Mucosa of descending colon (tissue), 3 donors: Measurements from ENCODE around the gene ZFP62. TPM values are rescaled to one million over a fixed set of nuclear protein-coding genes. Genes with fewer than 3 reads are reported as not detected.
A peak's percentile ranks its signal among the peaks of the same experiment; 100 is the strongest.

Experiments used
- ATAC-seq: fragments of 200-7000 bp; cut with Tn5 transposase; one replicate; pipeline ENCODE4 v1.9.1; 2020; ENCODE audit warnings: mild to moderate bottlenecking, moderate library complexity
- DNase-seq, 3 donors: peaks; one replicate each; pipeline ENCODE4 v3.0.0-alpha.2; 2020
- H3K36me3 ChIP-seq: fragments of 200-600 bp; one replicate; pipeline ENCODE4 v1.8.0; 2021; ENCODE audit warnings: low read depth, mild to moderate bottlenecking
- H3K4me1 ChIP-seq: fragments of 200-600 bp; one replicate; pipeline ENCODE4 v1.8.0; 2021; ENCODE audit warnings: low read depth, mild to moderate bottlenecking
- H3K4me3 ChIP-seq: fragments of 200-600 bp; one replicate; pipeline ENCODE4 v1.8.0; 2021; ENCODE audit warnings: mild to moderate bottlenecking
- H3K9me3 ChIP-seq: fragments of 200-600 bp; one replicate; pipeline ENCODE4 v1.8.0; 2021; ENCODE audit warnings: mild to moderate bottlenecking
- CTCF ChIP-seq: fragments of 200-600 bp; IDR thresholded peaks from one replicate; pipeline ENCODE4 v1.8.0; 2022; ENCODE audit warnings: antibody characterized with exemption, mild to moderate bottlenecking
- intact Hi-C, 2 donors: fragments of 100-400 bp; cut with DNase I in 1 of 2; cut with micrococcal nuclease in 1 of 2; formaldehyde crosslinking; loops; one replicate each; pipeline versions ENCODE4 v1.11.0 to v1.11.1; 2022; cut with DNase I, micrococcal nuclease
- total RNA-seq, 3 donors: library from RNA; stranded (reverse); fragmentation: NEBNext Ultra II Directional in 2 of 3; extraction: Animal tissue kit (Norgen Biotek cat#: 25700) in 2 of 3; gene quantifications; one replicate each; pipeline versions ENCODE4 v1.2.1 to v1.2.4, GENCODE V29; 2021 to 2023
- donor health status: DM: no; HTN: no; CAD: no; lungs with moderate emphysema.
- donor health status: DM: no; HTN: no; CAD: no.
- donor health status: DM: no; HTN: yes; CAD: no.

The ZFP62 gene
- total RNA-seq, 3 donors from 2014 or later, result 37.3 to 41.5 (median 40.2) TPM

DNA sequence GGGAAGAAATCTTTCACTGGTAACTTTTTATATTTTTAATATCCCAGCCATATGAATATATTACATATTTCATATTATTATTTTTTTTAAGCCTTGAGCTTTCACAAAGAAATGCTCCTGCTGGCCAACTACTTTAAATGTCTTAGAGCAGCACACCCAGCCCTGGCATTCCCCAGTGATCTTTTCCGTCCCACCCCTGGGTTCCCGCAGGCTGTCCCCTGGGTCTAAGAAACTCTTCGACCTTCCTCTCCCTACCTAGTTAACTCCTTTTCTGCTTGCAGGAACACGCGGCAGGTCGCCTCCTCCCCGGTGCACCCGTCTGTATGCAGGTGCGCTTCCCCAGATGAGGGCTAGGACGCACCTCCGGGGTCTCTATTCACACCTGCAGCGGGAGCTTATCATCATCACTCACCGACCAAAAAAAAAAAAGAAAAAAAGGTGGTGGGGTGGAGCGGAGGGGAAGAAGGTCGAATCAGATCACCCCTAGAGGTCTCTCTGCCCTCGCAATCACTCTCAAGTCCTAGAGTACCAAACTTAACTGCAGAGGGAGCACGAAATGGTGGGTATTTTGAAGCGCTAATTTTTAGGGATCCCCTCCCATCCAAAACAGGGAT is 696 bp downstream of the ZFP62 start:
- TF ChIP-seq CTCF, result no peak
- Histone ChIP-seq H3K9me3 (no peaks in the 10 kb centered on the region), H3K4me1 (peaks cover 23% of the 10 kb centered on the region), H3K4me3 (peak overlapping the region; percentile 60), H3K36me3 (no peaks in the 10 kb centered on the region)
- peak; percentile 68 for ATAC-seq
- DNase-seq, result peak in 2 of 3 donors; percentile 67 to 72
- intact Hi-C loops, result loop anchor here (10.0 kb wide), 2 partner anchors 56 to 76 kb away; partner anchors contain the start of gene MGAT1 (in 1 of the 2)

- no peak for TF ChIP-seq CTCF
- Histone ChIP-seq H3K4me1 (peaks cover 15% of the 10 kb centered on the region), H3K9me3 (no peaks in the 10 kb centered on the region), H3K4me3 (no peak overlapping the region), H3K36me3 (no peaks in the 10 kb centered on the region)
- DNase-seq (no peak), ATAC-seq (no peak)
- intact Hi-C loops, result no loop called here
These were observed 2.5 kb downstream of the ZFP62 start for GRCh38 chr5:180858586-180858985.

DNA sequence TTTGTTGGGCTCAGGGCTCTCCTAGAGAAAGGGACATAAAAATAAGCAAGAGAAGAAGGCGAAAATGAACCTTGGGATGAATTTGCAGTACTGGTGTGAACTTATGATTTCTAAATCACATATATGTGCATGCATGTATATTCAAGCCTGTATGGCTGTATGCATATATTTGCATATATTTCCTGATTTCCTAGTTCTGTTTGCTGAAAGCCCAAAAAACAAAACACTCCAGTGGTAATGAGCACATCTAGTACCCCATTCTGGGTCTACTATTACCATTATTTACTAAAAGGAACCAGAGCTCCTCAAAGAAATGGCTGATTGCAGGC is 7.3 kb downstream of the ZFP62 start:
- H3K36me3 ChIP-seq, result peaks cover 17% of the 10 kb centered on the region
- intact Hi-C loops, result no loop called here
- DNase-seq, result no peak
- no peak for ATAC-seq
- H3K4me1 ChIP-seq, result no peaks in the 10 kb centered on the region
- peaks cover 29% of the 10 kb centered on the region for H3K9me3 ChIP-seq
- no peak overlapping the region for H3K4me3 ChIP-seq
- TF ChIP-seq CTCF, result no peak

DNA sequence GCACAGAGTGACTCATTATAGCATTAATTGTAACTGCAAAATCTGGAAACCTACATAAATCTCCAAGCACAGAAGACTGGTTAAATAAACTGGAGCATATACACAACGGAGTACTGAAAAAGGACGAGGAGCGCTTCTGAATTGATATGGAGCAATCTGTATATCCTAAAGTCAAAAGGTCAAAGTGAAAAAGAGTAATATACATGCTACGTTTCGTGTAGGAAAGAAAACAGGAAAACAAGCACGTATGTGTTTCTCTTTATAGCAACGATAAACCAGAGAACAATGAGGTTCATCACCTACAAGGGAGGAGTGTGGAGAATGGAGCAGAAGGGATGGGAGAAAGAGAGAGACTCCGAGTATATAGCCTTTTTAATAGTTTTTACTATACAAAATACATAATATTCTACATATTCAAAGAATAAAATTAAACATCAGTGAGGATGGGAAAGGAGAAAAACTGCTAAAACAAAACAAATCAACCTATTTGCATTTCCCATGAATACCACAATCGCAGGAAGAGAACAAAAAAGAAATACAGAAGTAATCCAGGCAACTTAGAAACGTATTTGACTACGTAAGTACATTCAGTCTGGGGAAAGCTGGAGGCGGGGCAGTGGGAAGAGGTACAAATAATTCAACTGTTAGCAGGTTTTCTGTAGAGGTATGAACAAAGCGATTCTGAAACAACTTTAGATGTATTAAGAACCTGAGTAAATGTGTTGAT is 7.8 kb downstream of the ZFP62 start:
- peaks cover 17% of the 10 kb centered on the region for H3K36me3 ChIP-seq
- no peak for DNase-seq
- peaks cover 35% of the 10 kb centered on the region for H3K9me3 ChIP-seq
- H3K4me3 ChIP-seq, result no peak overlapping the region
- intact Hi-C loops, result no loop called here
- H3K4me1 ChIP-seq, result no peaks in the 10 kb centered on the region
- ATAC-seq, result no peak
- TF ChIP-seq CTCF, result no peak

DNA sequence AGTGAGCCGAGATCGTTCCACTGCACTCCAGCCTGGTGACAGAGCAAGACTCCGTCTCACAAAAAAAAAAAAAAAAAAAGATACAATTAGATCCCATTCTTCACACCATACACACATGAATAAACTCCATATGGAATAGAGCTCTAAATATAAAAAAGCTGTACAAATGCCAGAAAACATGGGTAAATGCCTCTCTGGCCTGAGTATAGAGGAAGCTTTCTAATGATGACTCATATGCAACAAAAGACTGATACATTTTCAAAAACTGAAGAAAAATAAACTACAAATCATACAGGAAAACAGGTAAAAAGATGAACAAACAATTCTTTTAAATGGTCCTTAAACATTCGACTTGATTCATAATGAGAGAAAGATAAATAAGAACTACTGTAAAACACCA is 8.6 kb downstream of the ZFP62 start:
- TF ChIP-seq CTCF, result no peak
- Histone ChIP-seq H3K9me3 (peaks cover 38% of the 10 kb centered on the region), H3K36me3 (peaks cover 17% of the 10 kb centered on the region), H3K4me1 (no peaks in the 10 kb centered on the region), H3K4me3 (no peak overlapping the region)
- intact Hi-C loops, result no loop called here
- ATAC-seq, result no peak
- DNase-seq, result no peak
